Activated CD4-positive, alpha-beta T cell treated with anti-CD3 and anti-CD28 coated beads, Interleukin-2, Interleukin-4, amounts not matched to agents 100 ng/mL and 50 ng/mL, durations not matched to agents 16 hours and 8 hours (primary cell): ENCODE measurements around the gene LGALSL.

ENCODE experiments used
- DNase-seq: peaks from one replicate; pipeline ENCODE4 v3.0.0-alpha.2; 2020; ENCODE audit warnings: low spot score

LGALSL gene

DNA sequence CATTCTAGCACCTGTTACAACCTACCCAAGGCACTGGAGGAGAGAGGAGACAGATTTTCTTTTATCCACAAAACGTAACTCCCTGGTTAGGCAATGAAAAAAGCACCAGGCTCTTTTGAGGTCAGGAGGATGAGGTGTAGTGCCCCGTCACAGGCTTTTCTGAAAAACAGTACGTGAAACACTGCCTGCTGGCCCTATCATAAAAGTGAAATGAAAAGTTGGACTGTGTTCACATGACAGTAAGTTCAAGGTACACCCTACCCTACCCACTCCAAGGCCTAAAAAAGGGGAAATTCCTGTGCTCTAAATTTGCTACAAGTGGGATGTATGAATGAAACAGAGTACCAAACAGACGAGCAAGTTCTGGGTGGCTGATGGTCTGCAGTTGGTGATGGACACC, 17.6 kb downstream of the LGALSL start:
- DNase-seq = no peak

DNA sequence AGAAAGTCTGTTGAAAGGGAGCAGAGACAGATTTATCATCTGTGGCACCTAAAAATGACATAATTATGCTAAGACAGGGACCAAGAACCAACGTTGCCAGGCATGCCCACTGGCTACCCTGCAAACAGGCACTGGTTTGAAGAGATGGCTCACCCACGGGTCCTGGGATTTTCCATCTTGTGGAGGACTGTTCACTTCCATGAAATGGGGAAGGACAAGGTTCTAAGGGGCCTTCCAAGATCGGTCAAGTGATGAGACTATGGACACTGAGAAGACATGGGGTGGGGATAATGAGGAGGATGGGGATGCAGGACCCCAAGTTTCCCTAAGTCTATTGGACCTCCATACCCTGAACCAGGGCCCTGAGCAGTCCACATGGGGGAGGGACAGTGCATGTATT, 18.9 kb downstream of the LGALSL start:
- DNase-seq = no peak

GRCh38 chr2:64474121-64474571, 20.2 kb downstream of the LGALSL start:
- DNase-seq = no peak

GRCh38 chr2:64474636-64475035, 20.7 kb downstream of the LGALSL start:
- DNase-seq = no peak

- no peak for DNase-seq
Measured at GRCh38 chr2:64477037-64477436, 23.1 kb downstream of the LGALSL start.

DNA sequence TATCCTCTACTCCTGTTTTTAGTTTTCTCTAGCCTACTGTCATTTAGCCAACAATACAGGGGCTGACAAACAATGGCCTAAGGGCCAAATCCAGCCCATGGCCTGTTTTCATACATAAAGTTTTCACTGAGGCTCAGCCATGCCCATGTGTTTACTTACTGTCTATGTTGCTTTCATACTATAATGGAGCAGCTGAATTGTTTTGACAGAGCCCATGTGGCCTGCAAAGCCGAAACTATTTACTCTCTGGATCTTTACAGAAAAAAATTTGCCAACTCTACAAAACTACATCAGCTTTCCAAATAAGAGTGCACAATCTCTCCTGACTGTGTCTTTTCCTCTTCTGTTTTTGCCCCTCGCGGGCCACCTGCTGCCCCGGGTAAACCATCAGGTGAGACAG, 24.0 kb downstream of the LGALSL start:
- no peak for DNase-seq

DNA sequence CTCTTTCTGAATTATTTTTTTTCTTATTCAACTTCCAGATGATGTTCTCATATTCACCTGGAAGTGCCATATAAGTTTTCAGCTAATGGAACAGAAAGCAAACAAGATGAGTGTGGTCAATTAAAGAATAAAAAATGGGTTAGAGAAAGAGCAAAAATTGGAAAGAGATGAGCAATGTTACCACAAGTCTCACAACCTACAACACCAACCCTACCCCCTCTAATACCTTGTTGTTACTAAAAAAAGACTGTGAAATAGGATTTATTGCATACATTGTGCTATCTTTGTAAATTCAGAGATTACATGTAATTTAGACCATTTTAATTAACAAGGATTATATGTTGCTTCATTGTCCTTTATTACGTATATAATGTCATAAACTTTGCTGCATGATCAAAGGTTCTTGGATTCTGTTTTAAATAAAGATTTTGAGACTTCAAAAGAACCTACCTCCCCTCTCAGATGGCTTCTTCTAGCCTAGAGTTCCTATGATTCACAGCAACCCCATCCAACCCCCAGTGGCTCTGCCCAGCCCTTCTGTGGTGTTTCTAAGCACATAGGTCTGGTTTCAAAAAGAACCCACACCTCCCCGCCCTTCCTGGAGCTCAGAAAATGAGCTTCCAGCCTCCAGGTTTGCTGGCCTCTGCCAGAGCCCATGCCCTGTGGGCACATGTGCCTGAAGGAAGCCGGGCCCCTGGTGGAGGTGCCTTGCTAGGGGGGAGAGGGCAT, 24.7 kb downstream of the LGALSL start:
- no peak for DNase-seq

GRCh38 chr2:64479259-64480117, 25.5 kb downstream of the LGALSL start:
- no peak for DNase-seq

- DNase-seq = no peak
Measured at GRCh38 chr2:64481665-64482064, 27.7 kb downstream of the LGALSL start.

- no peak for DNase-seq
Measured at GRCh38 chr2:64482243-64482642, 28.3 kb downstream of the LGALSL start.

DNA sequence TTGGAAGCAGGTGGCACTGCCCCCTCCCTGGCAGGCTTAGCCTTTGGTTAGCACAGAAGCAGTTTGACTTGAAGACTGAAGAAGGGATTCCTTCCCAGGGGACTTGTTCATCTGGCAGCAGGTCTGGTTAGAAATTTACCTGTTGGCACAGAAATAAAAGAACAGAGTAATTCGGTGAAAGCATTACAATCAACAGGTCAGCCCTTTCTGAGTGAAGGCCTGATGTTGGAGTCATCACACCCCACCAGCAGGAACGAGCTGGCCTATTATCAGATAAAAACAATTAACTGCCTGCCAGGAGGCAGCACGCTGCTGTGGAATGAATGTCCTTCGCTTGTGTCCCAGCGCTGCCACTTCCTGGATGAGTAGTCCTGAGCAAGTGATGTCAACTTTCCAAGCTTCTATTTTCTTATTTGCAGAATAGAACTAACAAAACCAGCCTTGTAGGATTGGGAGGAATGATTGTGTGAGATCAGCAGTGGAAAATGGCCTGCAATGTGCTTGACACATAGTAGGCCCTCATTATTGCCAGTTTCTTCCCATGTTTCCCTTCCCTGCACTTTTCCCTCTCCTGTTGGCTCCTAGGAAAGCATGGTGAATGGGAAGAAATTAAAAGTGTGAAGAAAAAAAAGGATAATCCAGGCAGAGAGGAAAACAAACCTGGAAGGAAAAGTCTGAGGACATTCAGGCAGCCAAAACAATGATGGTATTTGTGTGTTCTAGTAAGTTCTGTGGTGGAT, 29.0 kb downstream of the LGALSL start:
- DNase-seq = no peak

GRCh38 chr2:64485331-64485730, 31.4 kb downstream of the LGALSL start:
- DNase-seq = no peak

DNA sequence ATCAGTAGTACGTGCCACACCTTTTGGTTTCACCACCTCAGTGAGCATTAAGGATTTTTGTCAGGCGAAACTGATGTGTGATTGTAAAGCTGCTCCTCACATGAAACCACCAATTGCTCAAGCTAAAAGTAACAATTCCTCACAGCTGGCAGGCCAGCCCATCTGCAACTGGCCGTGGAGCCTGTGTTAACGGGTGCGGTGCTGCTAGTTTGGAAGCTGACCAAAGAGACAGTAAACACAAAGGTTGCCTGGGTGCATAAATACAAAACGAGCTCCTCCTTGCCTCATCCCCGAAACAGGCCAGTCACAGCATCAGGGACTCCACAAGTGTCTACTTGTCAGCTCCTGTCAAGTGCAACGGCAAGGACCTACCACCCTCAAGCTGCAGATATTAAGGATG, 32.0 kb downstream of the LGALSL start:
- no peak for DNase-seq

DNA sequence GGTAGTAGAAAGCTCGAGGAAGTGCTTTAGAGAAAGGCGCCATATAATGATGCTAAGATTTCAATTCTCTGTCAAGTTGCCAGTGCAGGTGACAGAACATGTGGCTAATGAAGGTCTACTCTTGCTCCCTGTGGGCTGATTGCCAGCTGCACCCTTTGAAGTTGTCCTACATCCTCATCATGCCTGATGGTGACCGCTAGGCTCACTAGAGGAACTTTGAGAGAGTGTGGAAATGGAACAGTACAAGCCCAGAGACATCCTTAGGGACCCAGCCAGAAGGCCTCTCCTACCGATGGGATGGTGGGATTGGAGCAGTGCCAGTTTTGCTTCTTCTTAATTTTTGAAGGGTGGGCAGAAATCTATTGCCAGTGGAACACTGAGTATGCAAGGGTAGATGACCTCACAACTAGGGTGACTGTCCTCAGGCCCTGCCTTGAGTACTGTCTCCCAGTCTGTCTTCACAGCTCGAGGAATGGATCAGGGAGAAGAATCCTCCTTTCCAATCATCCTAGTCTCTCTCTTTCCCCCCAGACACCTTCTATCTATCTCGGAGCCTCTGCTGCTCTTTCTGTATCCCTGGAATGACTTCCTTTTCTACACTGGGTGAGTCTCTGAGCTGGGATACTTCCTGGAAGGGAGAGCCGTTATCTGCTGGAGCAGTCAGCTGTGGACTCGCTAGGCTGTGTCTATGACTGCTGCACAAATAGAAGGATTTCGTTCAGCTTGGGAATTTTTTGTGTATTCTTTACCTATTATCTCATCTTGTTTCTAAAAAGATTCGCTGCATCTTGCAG, 33.5 kb downstream of the LGALSL start:
- DNase-seq = no peak

GRCh38 chr2:64488050-64488974, 34.4 kb downstream of the LGALSL start:
- DNase-seq = peak; percentile 78

DNA sequence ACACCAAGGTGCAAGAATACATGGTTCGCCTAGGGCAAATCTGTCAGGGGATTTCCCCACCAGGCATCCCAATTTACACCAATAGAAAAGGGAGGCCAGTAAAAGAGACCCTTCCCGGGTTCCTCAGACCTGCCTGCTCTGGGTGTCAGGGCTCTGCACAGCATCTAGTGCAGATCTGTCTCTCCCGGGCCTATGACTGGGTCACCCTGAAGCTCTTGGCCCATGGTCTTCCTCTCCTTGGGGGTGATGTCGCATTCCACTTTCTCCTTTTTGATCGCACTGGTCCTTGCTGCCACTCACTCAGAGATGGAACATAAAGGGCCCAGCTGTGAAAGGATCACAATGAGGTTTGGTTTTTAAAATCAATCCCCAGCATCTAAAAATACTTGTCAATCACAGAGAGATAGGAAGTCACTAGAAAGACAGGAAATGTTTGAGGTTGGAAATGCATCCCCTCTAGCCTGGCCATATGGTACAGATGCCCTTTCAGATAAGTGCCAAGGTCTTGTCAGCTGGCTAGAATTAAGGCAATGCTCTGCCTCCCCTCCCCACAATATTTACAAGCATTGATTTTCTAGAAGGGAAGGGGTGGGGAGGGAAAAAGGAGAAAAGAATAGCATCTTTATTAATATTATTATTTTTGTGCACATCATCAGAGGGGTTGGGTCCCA, 35.3 kb downstream of the LGALSL start:
- no peak for DNase-seq

GRCh38 chr2:64491426-64491825, 37.5 kb downstream of the LGALSL start:
- no peak for DNase-seq

DNA sequence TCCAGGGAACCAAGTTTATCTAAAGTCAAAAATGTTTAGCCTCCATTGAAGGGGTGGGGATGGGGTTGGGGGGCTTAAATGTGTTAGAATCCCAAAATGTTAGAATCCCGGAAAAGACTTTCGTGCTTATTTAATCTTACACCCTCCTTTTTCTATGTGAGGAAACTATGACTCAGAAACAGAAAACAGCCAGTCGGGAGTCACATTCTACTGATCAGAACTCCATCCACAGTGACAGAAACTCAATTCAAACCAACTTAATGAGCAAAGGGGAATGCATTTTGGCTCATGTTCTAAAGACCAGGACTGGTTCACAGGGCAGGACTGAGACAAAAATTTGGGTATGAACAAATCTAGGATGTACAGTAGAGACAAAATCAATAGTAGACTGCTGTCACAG, 38.3 kb downstream of the LGALSL start:
- DNase-seq = no peak

- no peak for DNase-seq
Measured at GRCh38 chr2:64492821-64493220, 38.9 kb downstream of the LGALSL start.

DNA sequence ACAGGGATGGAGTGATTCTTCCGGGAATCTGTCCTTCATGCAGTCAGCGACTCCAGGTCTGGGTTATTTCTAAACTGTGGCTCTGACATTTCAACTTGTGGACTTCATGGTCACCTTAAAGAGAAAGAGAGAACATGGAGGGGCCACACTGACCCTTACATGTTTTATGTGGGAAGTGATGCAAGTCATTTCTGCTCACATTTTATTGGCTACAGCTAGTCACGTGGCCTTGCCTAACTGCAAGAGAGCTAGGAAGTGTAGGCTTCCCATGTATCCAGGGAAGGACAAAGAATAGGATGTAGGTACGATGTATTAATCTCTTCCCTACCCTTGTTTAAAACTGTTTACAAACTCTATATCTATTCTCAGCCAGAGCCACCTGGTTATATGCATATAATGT, 39.8 kb downstream of the LGALSL start:
- DNase-seq = no peak
